ENCODE data around the gene SH3BP1. TPM values are rescaled to one million over a fixed set of nuclear protein-coding genes. Genes with fewer than 3 reads are reported as not detected.

The SH3BP1 gene
- total and polyA plus RNA-seq, 2 of the 8 experiments (the other 6 are each of a cell fraction or from before 2014, with no cell fraction given): 23.9 to 40.3 TPM

- TF ChIP-seq CHD7 (IDR thresholded peaks at IDR 0.05; ENCODE audit: insufficient replicate concordance, low read length): no peak
- no peak for TF ChIP-seq CEBPB (IDR thresholded peaks at IDR 0.05; ENCODE audit: low read depth, low read length)
- TF ChIP-seq POLR2AphosphoS5 (IDR thresholded peaks at IDR 0.05; ENCODE audit: low read depth, low read length): peak; percentile 39
- no peak for TF ChIP-seq RAD21 (IDR thresholded peaks at IDR 0.05 in 1 of 2, conservative IDR thresholded peaks at IDR 0.05 in 1 of 2; ENCODE audit: low read depth in 2 of 2, low read length in 2 of 2)
- TF ChIP-seq SIX5 (IDR thresholded peaks at IDR 0.05; ENCODE audit: low read depth, low read length): no peak
- TF ChIP-seq ATF2 (IDR thresholded peaks at IDR 0.05; ENCODE audit: low read length): no peak
These were observed 18.9 kb downstream of the SH3BP1 start, which contains the start of gene PDXP (continued) for GRCh38 chr22:37658133-37659065.

Measured in H1 (cell line).